Left ventricle myocardium inferior (tissue), 1 donor: ENCODE data around the gene OR2T33. TPM values are rescaled to one million over a fixed set of nuclear protein-coding genes. Genes with fewer than 3 reads are reported as not detected.
"Not testable (repeated sequence)": the region's sequence is repeated elsewhere in the genome, so short reads cannot be mapped to it uniquely, and the experiment has no call there.

ENCODE experiments used
- DNase-seq: peaks from one replicate; pipeline ENCODE4 v3.0.0-alpha.2; 2020
- H3K27ac ChIP-seq: fragments of 200-600 bp; replicated peaks from 2 replicates; pipeline ENCODE4 v1.8.0; 2021
- H3K27me3 ChIP-seq: fragments of 200-600 bp; 2 replicates; pipeline ENCODE4 v1.8.0; 2021; ENCODE audit warnings: low read depth
- H3K36me3 ChIP-seq: fragments of 200-600 bp; 2 replicates; pipeline ENCODE4 v1.8.0; 2021
- H3K4me1 ChIP-seq: fragments of 200-600 bp; 2 replicates; pipeline ENCODE4 v1.8.0; 2021
- H3K4me3 ChIP-seq: fragments of 200-600 bp; 2 replicates; pipeline ENCODE4 v1.8.0; 2021; ENCODE audit warnings: mild to moderate bottlenecking, moderate library complexity
- H3K9me3 ChIP-seq: fragments of 200-600 bp; replicated peaks from 2 replicates; pipeline ENCODE4 v1.8.0; 2021
- intact Hi-C: fragments of 100-400 bp; cut with micrococcal nuclease; formaldehyde crosslinking; loops from one replicate; pipeline ENCODE4 v1.11.0; 2022
- long read RNA-seq: library from polyadenylated mRNA; unstranded; transcript quantifications from one replicate; pipeline ENCODE4 v2.0.0, GENCODE V29; 2021
- total RNA-seq: library from RNA; stranded (reverse); fragmentation: NEBNext Ultra II Directional; extraction: Animal tissue kit (Norgen Biotek cat#: 25700); gene quantifications from one replicate; pipeline ENCODE4 v1.2.1, GENCODE V29; 2021
- TF ChIP-seq, protein P1 (sequence below): fragments of 200-600 bp; IDR thresholded peaks from 2 replicates; pipeline ENCODE4 v1.8.0; 2021; ENCODE audit warnings: antibody characterized with exemption, mild to moderate bottlenecking, borderline replicate concordance
- donor health status: DM: no; HTN: yes; CAD: no; lungs with severe emphysema.

OR2T33 gene
- not detected for total RNA-seq
- long read RNA-seq: 0 reads

DNA sequence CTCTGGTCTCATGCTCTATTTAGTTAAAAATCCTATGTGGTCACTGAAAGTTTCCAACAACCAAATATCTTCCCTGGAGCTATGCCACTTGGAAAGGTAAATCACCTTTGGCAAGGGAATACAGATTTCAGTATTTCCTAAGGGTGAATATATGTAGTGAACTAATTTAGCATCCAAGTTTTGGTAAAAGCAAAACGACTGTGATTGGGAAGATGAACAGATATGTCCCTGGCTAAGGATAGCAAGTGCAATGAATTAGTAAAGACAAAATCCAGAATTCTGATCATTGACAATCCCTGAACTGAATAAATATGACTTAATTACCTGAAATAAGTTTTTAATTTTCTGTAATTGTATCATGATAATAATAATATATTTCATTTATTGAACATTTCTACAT is at the start of gene OR2T33:
Gene OR2T33, minus strand, starts transcription at position 101 of the 400 bp plus-strand sequence. CDS start 4,162 bp downstream, outside the sequence.
- DNase-seq: no peak
- Histone ChIP-seq H3K4me1 (no peaks in the 10 kb centered on the region), H3K4me3 (no peak within 1 kb of the TSS), H3K27me3 (no peaks in the 10 kb centered on the region), H3K9me3 (peaks cover 16% of the 10 kb centered on the region), H3K36me3 (no peaks in the 10 kb centered on the region), H3K27ac (no peak within 1 kb of the TSS)
- TF ChIP-seq, protein P1, sequence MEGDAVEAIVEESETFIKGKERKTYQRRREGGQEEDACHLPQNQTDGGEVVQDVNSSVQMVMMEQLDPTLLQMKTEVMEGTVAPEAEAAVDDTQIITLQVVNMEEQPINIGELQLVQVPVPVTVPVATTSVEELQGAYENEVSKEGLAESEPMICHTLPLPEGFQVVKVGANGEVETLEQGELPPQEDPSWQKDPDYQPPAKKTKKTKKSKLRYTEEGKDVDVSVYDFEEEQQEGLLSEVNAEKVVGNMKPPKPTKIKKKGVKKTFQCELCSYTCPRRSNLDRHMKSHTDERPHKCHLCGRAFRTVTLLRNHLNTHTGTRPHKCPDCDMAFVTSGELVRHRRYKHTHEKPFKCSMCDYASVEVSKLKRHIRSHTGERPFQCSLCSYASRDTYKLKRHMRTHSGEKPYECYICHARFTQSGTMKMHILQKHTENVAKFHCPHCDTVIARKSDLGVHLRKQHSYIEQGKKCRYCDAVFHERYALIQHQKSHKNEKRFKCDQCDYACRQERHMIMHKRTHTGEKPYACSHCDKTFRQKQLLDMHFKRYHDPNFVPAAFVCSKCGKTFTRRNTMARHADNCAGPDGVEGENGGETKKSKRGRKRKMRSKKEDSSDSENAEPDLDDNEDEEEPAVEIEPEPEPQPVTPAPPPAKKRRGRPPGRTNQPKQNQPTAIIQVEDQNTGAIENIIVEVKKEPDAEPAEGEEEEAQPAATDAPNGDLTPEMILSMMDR: no peak
- intact Hi-C loops: no loop called here

- TF ChIP-seq, protein P1: no peak
- intact Hi-C loops: no loop called here
- Histone ChIP-seq H3K4me1 (no peaks in the 10 kb centered on the region), H3K4me3 (no peak within 1 kb of the TSS), H3K9me3 (peaks cover 17% of the 10 kb centered on the region), H3K27me3 (no peaks in the 10 kb centered on the region), H3K36me3 (no peaks in the 10 kb centered on the region), H3K27ac (no peak within 1 kb of the TSS)
- DNase-seq: no peak
These were observed 46.7 kb upstream of the OR2T33 start, which contains the start of gene OR2M7 for GRCh38 chr1:248324468-248324867. Gene OR2M7 (minus strand): TSS chr1:248324568. CDS start chr1:248324568, 0 bp downstream.

- Histone ChIP-seq H3K9me3 (peaks cover 37% of the 10 kb centered on the region), H3K27ac (no peak overlapping the region), H3K4me3 (no peak overlapping the region), H3K36me3 (no peaks in the 10 kb centered on the region), H3K27me3 (no peaks in the 10 kb centered on the region), H3K4me1 (no peaks in the 10 kb centered on the region)
- TF ChIP-seq, protein P1: no peak
- intact Hi-C loops: no loop called here
- DNase-seq: no peak
These were observed 39.0 kb upstream of the OR2T33 start for GRCh38 chr1:248316796-248317195.

- H3K36me3 ChIP-seq, H3K4me1 ChIP-seq, H3K9me3 ChIP-seq, H3K27ac ChIP-seq, DNase-seq, H3K27me3 ChIP-seq, intact Hi-C loops, H3K4me3 ChIP-seq: not testable (repeated sequence)
These were observed 29.0 kb upstream of the OR2T33 start for GRCh38 chr1:248306740-248307139.

- DNase-seq: no peak
- no peaks in the 10 kb centered on the region for H3K36me3 ChIP-seq
- H3K27me3 ChIP-seq: no peaks in the 10 kb centered on the region
- TF ChIP-seq, protein P1: no peak
- H3K4me1 ChIP-seq: no peaks in the 10 kb centered on the region
- H3K27ac ChIP-seq: no peak overlapping the region
- intact Hi-C loops: no loop called here
- no peaks in the 10 kb centered on the region for H3K9me3 ChIP-seq
- H3K4me3 ChIP-seq: no peak overlapping the region
These were observed 28.3 kb upstream of the OR2T33 start for GRCh38 chr1:248306103-248306502.

DNA sequence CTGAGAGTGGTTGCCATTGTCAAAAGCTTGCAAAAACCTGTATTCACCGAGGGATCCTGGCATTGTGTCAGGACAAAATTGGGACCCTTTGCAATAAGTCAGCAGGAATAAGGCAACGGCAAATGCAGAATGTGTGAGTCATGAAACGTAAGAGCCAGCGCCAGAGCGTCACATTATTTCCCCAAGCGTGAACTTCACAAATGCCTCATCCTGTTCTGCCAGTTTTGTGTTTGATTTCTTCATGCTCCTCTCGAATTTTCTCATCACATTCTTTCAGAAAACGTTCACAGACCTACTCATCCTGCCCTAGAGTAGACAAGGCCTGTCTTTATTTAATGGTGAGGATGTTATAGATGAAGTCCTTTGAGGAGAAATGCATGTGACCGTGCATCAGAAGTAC is 27.9 kb upstream of the OR2T33 start:
- H3K4me1 ChIP-seq, H3K27ac ChIP-seq, H3K27me3 ChIP-seq, DNase-seq, H3K4me3 ChIP-seq, H3K9me3 ChIP-seq, intact Hi-C loops, H3K36me3 ChIP-seq: not testable (repeated sequence)

DNA sequence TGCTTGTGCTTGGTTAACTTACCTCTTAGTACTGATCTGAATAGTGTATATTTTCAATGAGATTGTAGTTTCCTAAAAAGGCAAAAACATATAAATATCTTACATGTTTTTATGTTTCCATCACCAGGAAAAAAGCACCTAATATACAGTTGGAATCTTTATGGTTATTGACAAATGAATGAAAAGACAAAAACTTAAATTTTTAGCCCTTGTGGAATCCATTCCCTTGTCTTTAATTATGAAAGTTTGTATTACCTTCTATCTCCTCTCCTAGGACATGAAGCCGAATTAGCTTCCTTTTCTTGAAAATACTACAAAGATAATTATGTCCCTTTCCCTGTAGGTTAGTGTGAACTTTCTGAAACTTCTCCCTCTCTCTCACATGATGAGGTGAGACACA is 25.5 kb upstream of the OR2T33 start, which contains the start of gene OR2T12:
Gene OR2T12, minus strand, starts transcription at position 101 of the 400 bp plus-strand sequence. CDS start 7,846 bp downstream, outside the sequence.
- Histone ChIP-seq H3K36me3 (no peaks in the 10 kb centered on the region), H3K4me3 (no peak within 1 kb of the TSS), H3K4me1 (no peaks in the 10 kb centered on the region), H3K27ac (no peak within 1 kb of the TSS), H3K9me3 (peaks cover 10% of the 10 kb centered on the region), H3K27me3 (no peaks in the 10 kb centered on the region)
- no peak for DNase-seq
- TF ChIP-seq, protein P1: no peak
- intact Hi-C loops: no loop called here
